OCI-LY1 (cell line): ENCODE data around the gene PCSK7.
"Not testable (repeated sequence)": the region's sequence is repeated elsewhere in the genome, so short reads cannot be mapped to it uniquely, and the experiment has no call there.

Experiments
- H2AFZ ChIP-seq: fragments of 200-600 bp; sonication (generic), shearing (Covaris generic); 2 replicates; pipeline ENCODE4 v1.6.0; 2014; ENCODE audit warnings: antibody characterized with exemption, mild to moderate bottlenecking, low read length
- H3F3A ChIP-seq: fragments of 200-600 bp; sonication (generic), shearing (Covaris generic); 2 replicates; pipeline ENCODE4 v1.6.0; 2014; ENCODE audit warnings: mild to moderate bottlenecking, antibody characterized with exemption, low read length, moderate library complexity; ENCODE audit not compliant: insufficient read depth
- H3K27ac ChIP-seq: fragments of 200-600 bp; sonication (generic); 2 replicates; pipeline ENCODE4 v1.5.1; 2014; ENCODE audit warnings: low read length, mixed run types, mild to moderate bottlenecking, low read depth; ENCODE audit not compliant: poor library complexity, severe bottlenecking
- H3K27me3 ChIP-seq: fragments of 200-600 bp; sonication (generic); 2 replicates; pipeline ENCODE4 v1.6.0; 2014; ENCODE audit warnings: antibody characterized with exemption, mild to moderate bottlenecking, low read length, moderate library complexity; ENCODE audit not compliant: insufficient read depth
- H3K36me3 ChIP-seq: fragments of 200-600 bp; sonication (generic); 2 replicates; pipeline ENCODE4 v1.6.1; 2014; ENCODE audit warnings: mild to moderate bottlenecking, antibody characterized with exemption, low read length, moderate library complexity, mixed read lengths; ENCODE audit not compliant: insufficient read depth
- H3K4me1 ChIP-seq: fragments of 200-600 bp; sonication (generic); 2 replicates; pipeline ENCODE4 v1.5.1; 2014; ENCODE audit warnings: mild to moderate bottlenecking, low read length, moderate library complexity; ENCODE audit not compliant: insufficient read depth, severe bottlenecking
- H3K4me2 ChIP-seq: fragments of 200-600 bp; sonication (generic), shearing (Covaris generic); 2 replicates; pipeline ENCODE4 v1.6.1; 2014; ENCODE audit warnings: low read length
- H3K4me3 ChIP-seq: fragments of 200-600 bp; sonication (generic); 2 replicates; pipeline ENCODE4 v1.5.1; 2014; ENCODE audit warnings: low read length, low read depth, mild to moderate bottlenecking, mixed read lengths; ENCODE audit not compliant: poor library complexity, severe bottlenecking
- H3K79me2 ChIP-seq: fragments of 200-600 bp; shearing (Covaris generic); 2 replicates; pipeline ENCODE4 v1.6.1; 2016; ENCODE audit warnings: mixed run types, low read length, mixed read lengths; ENCODE audit not compliant: insufficient read depth
- H3K9ac ChIP-seq: fragments of 200-600 bp; sonication (generic), shearing (Covaris generic); 2 replicates; pipeline ENCODE4 v1.6.1; 2014; ENCODE audit warnings: mild to moderate bottlenecking, low read length, mixed read lengths
- H3K9me2 ChIP-seq: fragments of 200-600 bp; sonication (generic), shearing (Covaris generic); 2 replicates; pipeline ENCODE4 v1.6.1; 2014; ENCODE audit warnings: low read depth, mild to moderate bottlenecking, low read length, mixed read lengths
- H3K9me3 ChIP-seq: fragments of 200-600 bp; shearing (Covaris generic); 2 replicates; pipeline ENCODE4 v1.6.1; 2014; ENCODE audit warnings: low read length, mixed read lengths
- H4K20me1 ChIP-seq: fragments of 200-600 bp; sonication (generic), shearing (Covaris generic); 2 replicates; pipeline ENCODE4 v1.6.0; 2016; ENCODE audit warnings: mild to moderate bottlenecking, low read length; ENCODE audit not compliant: insufficient read depth
- CTCF ChIP-seq: fragments of 200-600 bp; sonication (generic), shearing (Covaris generic); IDR thresholded peaks from 2 replicates; pipeline ENCODE4 v1.5.1; 2017; ENCODE audit warnings: mild to moderate bottlenecking, antibody characterized with exemption, low read length, moderate library complexity, mixed read lengths
- EZH2 ChIP-seq: fragments of 200-600 bp; sonication (generic), shearing (Covaris generic); IDR thresholded peaks from 2 replicates; pipeline ENCODE4 v1.8.0; 2017; ENCODE audit warnings: borderline replicate concordance, mixed run types, mild to moderate bottlenecking, antibody characterized with exemption, low read length, moderate library complexity, mixed read lengths

Gene PCSK7

GRCh38 chr11:117206111-117206510 is 25.8 kb downstream of the PCSK7 start:
- H3K4me3 ChIP-seq, H3K9me2 ChIP-seq, H3K9me3 ChIP-seq, H4K20me1 ChIP-seq, H2AFZ ChIP-seq, H3K79me2 ChIP-seq, H3K36me3 ChIP-seq, H3K9ac ChIP-seq, H3K27ac ChIP-seq, H3K27me3 ChIP-seq, H3K4me2 ChIP-seq, H3F3A ChIP-seq, H3K4me1 ChIP-seq: not testable (repeated sequence)

- H3K79me2 ChIP-seq = no peaks in the 10 kb centered on the region
- no peak overlapping the region for H2AFZ ChIP-seq
- no peak overlapping the region for H3K27ac ChIP-seq
- no peak overlapping the region for H3K4me2 ChIP-seq
- H3K9ac ChIP-seq = no peak overlapping the region
- no peaks in the 10 kb centered on the region for H3K27me3 ChIP-seq
- no peaks in the 10 kb centered on the region for H3F3A ChIP-seq
- H3K9me3 ChIP-seq = no peaks in the 10 kb centered on the region
- no peak overlapping the region for H3K4me3 ChIP-seq
- no peaks in the 10 kb centered on the region for H4K20me1 ChIP-seq
- no peaks in the 10 kb centered on the region for H3K9me2 ChIP-seq
- 0 out of 2 replicates have a peak, but pooled peaks cover 3% of the 10 kb centered on the region for H3K36me3 ChIP-seq
- TF ChIP-seq CTCF (no peak), EZH2 (no peak)
- H3K4me1 ChIP-seq = no peaks in the 10 kb centered on the region
These were observed 26.6 kb downstream of the PCSK7 start for GRCh38 chr11:117205211-117205818.

- no peak overlapping the region for H3K4me3 ChIP-seq
- no peaks in the 10 kb centered on the region for H3K79me2 ChIP-seq
- no peaks in the 10 kb centered on the region for H3K4me1 ChIP-seq
- no peaks in the 10 kb centered on the region for H4K20me1 ChIP-seq
- no peak overlapping the region for H3K4me2 ChIP-seq
- H3K27ac ChIP-seq = no peak overlapping the region
- H2AFZ ChIP-seq = no peak overlapping the region
- no peaks in the 10 kb centered on the region for H3K36me3 ChIP-seq
- TF ChIP-seq CTCF (no peak), EZH2 (no peak)
- H3K27me3 ChIP-seq = no peaks in the 10 kb centered on the region
- no peaks in the 10 kb centered on the region for H3F3A ChIP-seq
- H3K9me3 ChIP-seq = no peaks in the 10 kb centered on the region
- no peaks in the 10 kb centered on the region for H3K9me2 ChIP-seq
- H3K9ac ChIP-seq = no peak overlapping the region
These were observed 27.4 kb downstream of the PCSK7 start for GRCh38 chr11:117204283-117205080.

- Histone ChIP-seq H3K9me2 (no peaks in the 10 kb centered on the region), H3K9ac (no peak overlapping the region), H3K36me3 (no peaks in the 10 kb centered on the region), H3K27ac (no peak overlapping the region), H3K4me1 (no peaks in the 10 kb centered on the region), H2AFZ (no peak overlapping the region), H3K9me3 (no peaks in the 10 kb centered on the region), H3K79me2 (no peaks in the 10 kb centered on the region), H3K27me3 (no peaks in the 10 kb centered on the region), H3K4me2 (no peak overlapping the region), H3F3A (no peaks in the 10 kb centered on the region), H3K4me3 (no peak overlapping the region), H4K20me1 (no peaks in the 10 kb centered on the region)
- no peak for TF ChIP-seq CTCF
- TF ChIP-seq EZH2 = no peak
These were observed 28.8 kb downstream of the PCSK7 start for GRCh38 chr11:117203069-117203407.
